ENCODE results near the gene OR11G2. TPM values are rescaled to one million over a fixed set of nuclear protein-coding genes. Genes with fewer than 3 reads are reported as not detected.

The OR11G2 gene
- total RNA-seq, 2 donors from 2014 or later: not detected

GRCh38 chr14:20176330-20176729 lies 14.4 kb upstream of the OR11G2 start:
- WGBS, 2 experiments (ENCODE audit: insufficient coverage in 1 of 2, insufficient read length in 1 of 2): 25 to 55% methylated on average over 1 to 5 of the region's 6 CpGs
- no peak overlapping the region for H3K4me3 Mint-ChIP-seq
- Histone ChIP-seq H3K4me1 (ENCODE audit: control insufficient read depth, insufficient read depth, low read length) (no peaks in the 10 kb centered on the region), H3K27ac (ENCODE audit: low read depth, low read length) (no peak overlapping the region), H3K36me3 (ENCODE audit: control insufficient read depth, insufficient read depth, low read length) (no peaks in the 10 kb centered on the region), H3K27me3 (ENCODE audit: control insufficient read depth, insufficient read depth, low read length, poor library complexity, severe bottlenecking) (no peaks in the 10 kb centered on the region), H3K9me3 (ENCODE audit: control insufficient read depth, low read length) (peaks cover 59% of the 10 kb centered on the region), H3K9ac (ENCODE audit: extremely low read depth, low read length, poor library complexity, severe bottlenecking) (no peak overlapping the region), H3K4me3 (ENCODE audit: low read length) (no peak overlapping the region)
- H3K9me3 Mint-ChIP-seq: peaks cover 91% of the 10 kb centered on the region
- no peak overlapping the region for H3K27ac Mint-ChIP-seq
- DNase-seq: no peak
- no peaks in the 10 kb centered on the region for H3K27me3 Mint-ChIP-seq (ENCODE audit: insufficient read depth)
- TF ChIP-seq CTCF (conservative IDR thresholded peaks at IDR 0.05): no peak
- no peaks in the 10 kb centered on the region for H3K36me3 Mint-ChIP-seq (ENCODE audit: low read depth)
- H3K4me1 Mint-ChIP-seq: no peaks in the 10 kb centered on the region

- H3K27ac ChIP-seq (ENCODE audit: low read depth, low read length): no peak overlapping the region
- H3K36me3 ChIP-seq (ENCODE audit: control insufficient read depth, insufficient read depth, low read length): no peaks in the 10 kb centered on the region
- H3K9me3 ChIP-seq (ENCODE audit: control insufficient read depth, low read length): peaks cover 68% of the 10 kb centered on the region
- no peak overlapping the region for H3K4me3 ChIP-seq (ENCODE audit: low read length)
- 55 to 89% methylated on average over 5 to 7 of the region's 7 CpGs for WGBS, 2 experiments (ENCODE audit: insufficient coverage in 1 of 2, insufficient read length in 1 of 2)
- DNase-seq: no peak
- Mint-ChIP-seq H3K4me1 (no peaks in the 10 kb centered on the region), H3K9me3 (peaks cover 95% of the 10 kb centered on the region), H3K36me3 (ENCODE audit: low read depth) (no peaks in the 10 kb centered on the region), H3K27me3 (ENCODE audit: insufficient read depth) (no peaks in the 10 kb centered on the region), H3K4me3 (no peak overlapping the region), H3K27ac (no peak overlapping the region)
- H3K27me3 ChIP-seq (ENCODE audit: control insufficient read depth, insufficient read depth, low read length, poor library complexity, severe bottlenecking): no peaks in the 10 kb centered on the region
- no peak for TF ChIP-seq CTCF (conservative IDR thresholded peaks at IDR 0.05)
- H3K9ac ChIP-seq (ENCODE audit: extremely low read depth, low read length, poor library complexity, severe bottlenecking): no peak overlapping the region
- H3K4me1 ChIP-seq (ENCODE audit: control insufficient read depth, insufficient read depth, low read length): no peaks in the 10 kb centered on the region
Measured at GRCh38 chr14:20177433-20177974, 13.2 kb upstream of the OR11G2 start.

GRCh38 chr14:20179218-20179617 lies 11.5 kb upstream of the OR11G2 start:
- no peak overlapping the region for H3K4me3 Mint-ChIP-seq
- H3K27ac ChIP-seq (ENCODE audit: low read depth, low read length): no peak overlapping the region
- H3K4me1 ChIP-seq (ENCODE audit: control insufficient read depth, insufficient read depth, low read length): no peaks in the 10 kb centered on the region
- no peaks in the 10 kb centered on the region for H3K27me3 Mint-ChIP-seq (ENCODE audit: insufficient read depth)
- H3K27ac Mint-ChIP-seq: no peak overlapping the region
- H3K36me3 Mint-ChIP-seq (ENCODE audit: low read depth): no peaks in the 10 kb centered on the region
- H3K9me3 Mint-ChIP-seq: peaks cover 90% of the 10 kb centered on the region
- H3K4me1 Mint-ChIP-seq: no peaks in the 10 kb centered on the region
- H3K27me3 ChIP-seq (ENCODE audit: control insufficient read depth, insufficient read depth, low read length, poor library complexity, severe bottlenecking): no peaks in the 10 kb centered on the region
- 45 to 58% methylated on average over 5 of the region's 5 CpGs for WGBS, 2 experiments (ENCODE audit: insufficient coverage in 1 of 2, insufficient read length in 1 of 2)
- H3K9me3 ChIP-seq (ENCODE audit: control insufficient read depth, low read length): peaks cover 71% of the 10 kb centered on the region
- no peak for TF ChIP-seq CTCF (conservative IDR thresholded peaks at IDR 0.05)
- DNase-seq: no peak
- no peak overlapping the region for H3K9ac ChIP-seq (ENCODE audit: extremely low read depth, low read length, poor library complexity, severe bottlenecking)
- no peak overlapping the region for H3K4me3 ChIP-seq (ENCODE audit: low read length)
- H3K36me3 ChIP-seq (ENCODE audit: control insufficient read depth, insufficient read depth, low read length): no peaks in the 10 kb centered on the region
